ENCODE data around the gene TMEM131.

DNA sequence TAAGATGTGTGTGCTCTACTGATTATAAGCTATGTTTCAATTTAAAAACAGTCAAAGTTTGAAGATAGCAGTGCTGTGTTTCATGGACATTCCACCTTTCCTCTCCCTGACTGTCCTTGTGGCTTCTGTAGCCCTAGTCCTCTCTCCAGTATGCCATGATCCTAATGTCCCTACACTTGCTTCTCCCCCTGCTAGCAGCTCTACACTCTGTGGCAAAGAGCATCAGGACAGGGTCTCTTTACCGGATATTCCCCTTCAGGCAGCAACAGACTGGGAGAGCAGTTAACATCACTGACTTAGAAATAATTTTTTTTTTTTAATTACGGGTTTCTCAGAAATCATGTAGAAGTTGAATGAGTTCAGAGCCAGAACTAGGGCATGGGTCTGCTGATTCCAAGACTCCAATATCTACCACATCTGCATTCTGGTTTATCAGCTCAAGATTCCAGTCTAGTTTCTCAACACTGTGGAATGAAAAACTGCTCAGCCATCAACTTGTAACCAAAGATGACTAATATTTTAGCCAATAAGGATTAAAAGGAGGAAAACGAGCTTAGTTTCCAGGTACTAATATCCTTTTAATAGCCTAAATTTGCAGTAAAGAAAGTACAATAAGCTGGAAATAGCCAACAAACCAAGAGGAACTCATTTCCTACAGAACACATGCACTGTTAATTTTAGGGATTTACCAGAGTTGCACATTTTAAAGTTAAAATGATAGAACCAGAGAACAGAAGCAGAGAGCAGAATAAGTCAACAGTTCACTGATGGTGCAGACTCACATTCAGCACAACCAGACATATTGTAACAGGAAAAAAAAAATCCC is 45.2 kb downstream of the TMEM131 start:
- no peak for TF ChIP-seq POLR2AphosphoS5 (IDR thresholded peaks at IDR 0.05; ENCODE audit: insufficient read depth in 1 of 2, low read depth in 1 of 2)
- TF ChIP-seq, protein P1, sequence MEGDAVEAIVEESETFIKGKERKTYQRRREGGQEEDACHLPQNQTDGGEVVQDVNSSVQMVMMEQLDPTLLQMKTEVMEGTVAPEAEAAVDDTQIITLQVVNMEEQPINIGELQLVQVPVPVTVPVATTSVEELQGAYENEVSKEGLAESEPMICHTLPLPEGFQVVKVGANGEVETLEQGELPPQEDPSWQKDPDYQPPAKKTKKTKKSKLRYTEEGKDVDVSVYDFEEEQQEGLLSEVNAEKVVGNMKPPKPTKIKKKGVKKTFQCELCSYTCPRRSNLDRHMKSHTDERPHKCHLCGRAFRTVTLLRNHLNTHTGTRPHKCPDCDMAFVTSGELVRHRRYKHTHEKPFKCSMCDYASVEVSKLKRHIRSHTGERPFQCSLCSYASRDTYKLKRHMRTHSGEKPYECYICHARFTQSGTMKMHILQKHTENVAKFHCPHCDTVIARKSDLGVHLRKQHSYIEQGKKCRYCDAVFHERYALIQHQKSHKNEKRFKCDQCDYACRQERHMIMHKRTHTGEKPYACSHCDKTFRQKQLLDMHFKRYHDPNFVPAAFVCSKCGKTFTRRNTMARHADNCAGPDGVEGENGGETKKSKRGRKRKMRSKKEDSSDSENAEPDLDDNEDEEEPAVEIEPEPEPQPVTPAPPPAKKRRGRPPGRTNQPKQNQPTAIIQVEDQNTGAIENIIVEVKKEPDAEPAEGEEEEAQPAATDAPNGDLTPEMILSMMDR (IDR thresholded peaks at IDR 0.05): no peak

Measured in vagina (tissue), 2 donors.